ENCODE results near the gene MAD1L1. TPM values are rescaled to one million over a fixed set of nuclear protein-coding genes. Genes with fewer than 3 reads are reported as not detected.
A peak's percentile ranks its signal among the peaks of the same experiment; 100 is the strongest.

Gene MAD1L1
- total and polyA plus RNA-seq, 2 of the 13 experiments (the other 11 are each of a cell fraction or from before 2014, with no cell fraction given): 17.4 to 64.7 TPM

- TF ChIP-seq ZNF850 (CRISPR knock-in tag; conservative IDR thresholded peaks at IDR 0.05) (no peak), GTF2F1 (IDR thresholded peaks at IDR 0.05; ENCODE audit: low read length) (no peak), EP300 (IDR thresholded peaks at IDR 0.05; ENCODE audit: low read depth in 2 of 2, low read length in 2 of 2) (no peak), EP300 (CRISPR knock-in tag; IDR thresholded peaks at IDR 0.05; ENCODE audit: borderline replicate concordance) (0 out of 2 replicates have a peak, but pooled peaks have one; percentile 45), POGZ (CRISPR knock-in tag; IDR thresholded peaks at IDR 0.05) (peak; percentile 81), MAX (IDR thresholded peaks at IDR 0.05) (peak; percentile 53; the same call in 1 of the 2 replicates), ZNF768 (CRISPR knock-in tag; IDR thresholded peaks at IDR 0.05) (peak; percentile 61; the same call in 1 of the 2 replicates), ZSCAN30 (CRISPR knock-in tag; IDR thresholded peaks at IDR 0.05) (no peak), ESRRA (CRISPR knock-in tag; IDR thresholded peaks at IDR 0.05; ENCODE audit: low read depth) (no peak), ZNF496 (CRISPR knock-in tag; IDR thresholded peaks at IDR 0.05; ENCODE audit: insufficient replicate concordance) (no peak), MBD4 (IDR thresholded peaks at IDR 0.05; ENCODE audit: borderline replicate concordance, low read length) (no peak), ZNF550 (CRISPR knock-in tag; IDR thresholded peaks at IDR 0.05; ENCODE audit: borderline replicate concordance) (no peak), ZNF232 (CRISPR knock-in tag; IDR thresholded peaks at IDR 0.05; ENCODE audit: borderline replicate concordance) (peak; percentile 86; the same call in 1 of the 2 replicates), ZNF33B (CRISPR knock-in tag; IDR thresholded peaks at IDR 0.05) (no peak), REPIN1 (CRISPR knock-in tag; IDR thresholded peaks at IDR 0.05; ENCODE audit: borderline replicate concordance, low read depth) (0 out of 2 replicates have a peak, but pooled peaks have one; percentile 53), TARDBP (CRISPR knock-in tag; IDR thresholded peaks at IDR 0.05) (peak; percentile 51), GATA4 (IDR thresholded peaks at IDR 0.05; ENCODE audit: borderline replicate concordance, low read depth) (peak; percentile 46; the same call in 1 of the 2 replicates), SMARCC2 (IDR thresholded peaks at IDR 0.05) (no peak)
- TF ChIP-seq, protein P1, sequence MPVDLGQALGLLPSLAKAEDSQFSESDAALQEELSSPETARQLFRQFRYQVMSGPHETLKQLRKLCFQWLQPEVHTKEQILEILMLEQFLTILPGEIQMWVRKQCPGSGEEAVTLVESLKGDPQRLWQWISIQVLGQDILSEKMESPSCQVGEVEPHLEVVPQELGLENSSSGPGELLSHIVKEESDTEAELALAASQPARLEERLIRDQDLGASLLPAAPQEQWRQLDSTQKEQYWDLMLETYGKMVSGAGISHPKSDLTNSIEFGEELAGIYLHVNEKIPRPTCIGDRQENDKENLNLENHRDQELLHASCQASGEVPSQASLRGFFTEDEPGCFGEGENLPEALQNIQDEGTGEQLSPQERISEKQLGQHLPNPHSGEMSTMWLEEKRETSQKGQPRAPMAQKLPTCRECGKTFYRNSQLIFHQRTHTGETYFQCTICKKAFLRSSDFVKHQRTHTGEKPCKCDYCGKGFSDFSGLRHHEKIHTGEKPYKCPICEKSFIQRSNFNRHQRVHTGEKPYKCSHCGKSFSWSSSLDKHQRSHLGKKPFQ (CRISPR knock-in tag; IDR thresholded peaks at IDR 0.05; ENCODE audit: insufficient replicate concordance): peak; percentile 39
- TF ChIP-seq, protein P2, sequence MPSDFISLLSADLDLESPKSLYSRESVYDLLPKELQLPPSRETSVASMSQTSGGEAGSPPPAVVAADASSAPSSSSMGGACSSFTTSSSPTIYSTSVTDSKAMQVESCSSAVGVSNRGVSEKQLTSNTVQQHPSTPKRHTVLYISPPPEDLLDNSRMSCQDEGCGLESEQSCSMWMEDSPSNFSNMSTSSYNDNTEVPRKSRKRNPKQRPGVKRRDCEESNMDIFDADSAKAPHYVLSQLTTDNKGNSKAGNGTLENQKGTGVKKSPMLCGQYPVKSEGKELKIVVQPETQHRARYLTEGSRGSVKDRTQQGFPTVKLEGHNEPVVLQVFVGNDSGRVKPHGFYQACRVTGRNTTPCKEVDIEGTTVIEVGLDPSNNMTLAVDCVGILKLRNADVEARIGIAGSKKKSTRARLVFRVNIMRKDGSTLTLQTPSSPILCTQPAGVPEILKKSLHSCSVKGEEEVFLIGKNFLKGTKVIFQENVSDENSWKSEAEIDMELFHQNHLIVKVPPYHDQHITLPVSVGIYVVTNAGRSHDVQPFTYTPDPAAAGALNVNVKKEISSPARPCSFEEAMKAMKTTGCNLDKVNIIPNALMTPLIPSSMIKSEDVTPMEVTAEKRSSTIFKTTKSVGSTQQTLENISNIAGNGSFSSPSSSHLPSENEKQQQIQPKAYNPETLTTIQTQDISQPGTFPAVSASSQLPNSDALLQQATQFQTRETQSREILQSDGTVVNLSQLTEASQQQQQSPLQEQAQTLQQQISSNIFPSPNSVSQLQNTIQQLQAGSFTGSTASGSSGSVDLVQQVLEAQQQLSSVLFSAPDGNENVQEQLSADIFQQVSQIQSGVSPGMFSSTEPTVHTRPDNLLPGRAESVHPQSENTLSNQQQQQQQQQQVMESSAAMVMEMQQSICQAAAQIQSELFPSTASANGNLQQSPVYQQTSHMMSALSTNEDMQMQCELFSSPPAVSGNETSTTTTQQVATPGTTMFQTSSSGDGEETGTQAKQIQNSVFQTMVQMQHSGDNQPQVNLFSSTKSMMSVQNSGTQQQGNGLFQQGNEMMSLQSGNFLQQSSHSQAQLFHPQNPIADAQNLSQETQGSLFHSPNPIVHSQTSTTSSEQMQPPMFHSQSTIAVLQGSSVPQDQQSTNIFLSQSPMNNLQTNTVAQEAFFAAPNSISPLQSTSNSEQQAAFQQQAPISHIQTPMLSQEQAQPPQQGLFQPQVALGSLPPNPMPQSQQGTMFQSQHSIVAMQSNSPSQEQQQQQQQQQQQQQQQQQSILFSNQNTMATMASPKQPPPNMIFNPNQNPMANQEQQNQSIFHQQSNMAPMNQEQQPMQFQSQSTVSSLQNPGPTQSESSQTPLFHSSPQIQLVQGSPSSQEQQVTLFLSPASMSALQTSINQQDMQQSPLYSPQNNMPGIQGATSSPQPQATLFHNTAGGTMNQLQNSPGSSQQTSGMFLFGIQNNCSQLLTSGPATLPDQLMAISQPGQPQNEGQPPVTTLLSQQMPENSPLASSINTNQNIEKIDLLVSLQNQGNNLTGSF (CRISPR knock-in tag; IDR thresholded peaks at IDR 0.05): peak; percentile 74; the same call in 1 of the 2 replicates
Measured at GRCh38 chr7:2232766-2233520, at the start of gene MAD1L1 (continued).

Measured in HepG2 (cell line).